GM15510 (cell line): Measurements from ENCODE around the gene RIMKLA.

ENCODE experiments used
- POLR2A ChIP-seq: IDR thresholded peaks from 3 replicates; pipeline ENCODE4 v1.6.1; 2011; ENCODE audit warnings: borderline replicate concordance; ENCODE audit not compliant: insufficient read length; ENCODE audit errors: extremely low read depth

RIMKLA gene, protein sequence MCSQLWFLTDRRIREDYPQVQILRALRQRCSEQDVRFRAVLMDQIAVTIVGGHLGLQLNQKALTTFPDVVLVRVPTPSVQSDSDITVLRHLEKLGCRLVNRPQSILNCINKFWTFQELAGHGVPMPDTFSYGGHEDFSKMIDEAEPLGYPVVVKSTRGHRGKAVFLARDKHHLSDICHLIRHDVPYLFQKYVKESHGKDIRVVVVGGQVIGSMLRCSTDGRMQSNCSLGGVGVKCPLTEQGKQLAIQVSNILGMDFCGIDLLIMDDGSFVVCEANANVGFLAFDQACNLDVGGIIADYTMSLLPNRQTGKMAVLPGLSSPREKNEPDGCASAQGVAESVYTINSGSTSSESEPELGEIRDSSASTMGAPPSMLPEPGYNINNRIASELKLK

GRCh38 chr1:42380586-42381279, at the start of gene RIMKLA:
Gene RIMKLA, plus strand, starts transcription at chr1:42380792. Its CDS starts 143 bp downstream, at chr1:42380935.
- peak; percentile 41 for TF ChIP-seq POLR2A

GRCh38 chr1:42332877-42333276, 47.7 kb upstream of the RIMKLA start:
- TF ChIP-seq POLR2A = no peak

GRCh38 chr1:42333662-42334239, 46.8 kb upstream of the RIMKLA start:
- TF ChIP-seq POLR2A = no peak

DNA sequence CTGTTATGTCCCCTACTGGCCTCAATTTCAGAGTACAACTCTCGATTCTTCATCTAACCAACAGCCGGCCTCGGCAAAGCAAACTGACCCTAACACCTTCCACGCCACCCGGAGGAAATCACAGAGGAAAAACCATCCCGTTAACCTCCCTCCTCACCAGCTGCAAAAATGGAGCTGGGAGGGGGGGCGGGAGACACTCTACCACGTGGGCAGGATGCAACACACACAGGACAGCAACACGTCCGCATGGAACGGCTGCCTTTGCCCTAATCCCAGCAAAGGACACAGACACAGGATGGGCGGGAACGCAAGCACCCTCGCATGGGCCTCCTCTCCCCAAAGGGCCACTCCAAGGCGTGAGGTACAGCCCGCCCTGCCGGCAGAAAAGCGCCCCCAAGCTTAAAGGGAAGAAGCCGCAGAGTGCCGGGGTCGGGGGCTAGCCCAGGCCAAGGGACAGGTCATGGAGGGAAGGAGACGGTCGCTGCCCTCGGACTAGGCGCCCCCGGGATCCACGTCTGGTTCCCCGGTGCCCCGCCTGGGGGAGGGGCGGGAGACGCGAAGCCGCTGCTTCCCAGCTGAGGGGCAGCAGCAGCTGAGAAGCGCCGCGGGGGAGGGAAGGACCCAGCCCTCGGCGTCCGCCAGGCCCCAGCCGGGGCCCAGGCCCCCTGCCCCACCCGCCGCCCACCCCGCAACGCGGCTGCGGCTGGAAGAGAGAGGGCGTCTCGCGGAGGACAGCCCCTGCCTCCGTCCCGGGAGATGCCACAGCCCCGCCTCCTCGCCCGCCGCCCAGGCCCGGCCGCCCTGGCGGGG, 46.1 kb upstream of the RIMKLA start:
- no peak for TF ChIP-seq POLR2A

- peak; percentile 93 for TF ChIP-seq POLR2A
These were observed 45.4 kb upstream of the RIMKLA start, which contains the start of gene FOXJ3 for GRCh38 chr1:42335050-42335808. Gene FOXJ3, minus strand, starts transcription at chr1:42335235. Its CDS starts 24,142 bp downstream, at chr1:42311093.

GRCh38 chr1:42335809-42336518, 44.6 kb upstream of the RIMKLA start:
- TF ChIP-seq POLR2A = no peak

DNA sequence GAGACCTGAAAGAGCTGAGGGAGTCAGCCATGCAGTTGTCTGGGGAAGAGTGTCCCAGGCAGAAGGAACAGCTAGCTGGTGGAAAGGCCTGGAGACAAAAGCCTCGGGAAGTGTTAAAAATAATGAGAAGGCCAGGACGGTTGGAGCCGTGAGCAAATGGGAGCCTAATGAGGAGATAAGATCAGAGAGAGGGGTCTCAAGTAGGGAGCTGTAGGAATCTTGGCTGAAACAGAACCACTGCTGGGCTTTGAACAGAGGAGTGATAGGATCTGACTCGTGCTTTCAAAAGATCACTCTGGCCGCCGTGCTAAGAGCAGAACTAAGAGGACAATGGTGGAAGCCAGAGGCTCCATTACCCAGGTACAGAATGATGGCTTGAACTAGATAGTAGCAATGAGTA, 43.6 kb upstream of the RIMKLA start:
- TF ChIP-seq POLR2A = no peak

DNA sequence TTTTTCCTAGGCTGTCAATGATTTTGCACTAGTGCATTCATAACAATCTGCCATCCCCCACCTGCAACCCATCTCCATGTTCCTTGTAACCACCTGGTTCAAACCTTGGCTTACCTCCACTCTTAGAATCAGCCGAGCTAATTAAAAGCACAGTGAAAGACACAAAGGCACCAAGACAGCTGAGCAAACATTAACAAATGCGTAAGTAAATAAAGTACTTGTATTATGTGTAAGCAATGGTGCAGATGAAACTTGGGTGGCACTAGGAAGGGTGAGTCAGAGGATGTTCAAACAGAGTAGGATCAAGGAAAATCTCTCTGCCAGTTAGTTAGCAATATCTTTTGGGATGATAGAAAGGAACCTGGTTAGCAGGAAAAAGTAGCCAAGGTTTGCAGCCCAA, 40.5 kb upstream of the RIMKLA start:
- no peak for TF ChIP-seq POLR2A

DNA sequence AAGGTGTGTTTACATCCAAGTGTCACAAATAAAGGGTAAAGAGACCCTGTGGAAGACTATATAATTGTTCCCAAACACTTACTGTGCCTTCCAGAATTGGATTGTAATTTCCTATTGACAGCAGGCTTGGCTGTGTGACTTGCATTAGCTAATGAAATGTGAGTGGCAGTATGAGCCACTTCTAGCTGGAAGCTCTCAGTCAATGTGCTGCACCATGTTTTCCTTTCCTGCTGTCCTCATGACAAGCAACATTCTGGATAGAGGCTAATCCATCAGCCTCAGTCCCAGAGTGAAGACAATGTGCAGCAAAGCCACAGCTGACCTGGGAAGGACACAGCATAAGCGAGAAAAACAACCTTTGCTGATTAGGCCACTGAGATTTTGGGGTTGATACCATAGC, 39.7 kb upstream of the RIMKLA start:
- no peak for TF ChIP-seq POLR2A

DNA sequence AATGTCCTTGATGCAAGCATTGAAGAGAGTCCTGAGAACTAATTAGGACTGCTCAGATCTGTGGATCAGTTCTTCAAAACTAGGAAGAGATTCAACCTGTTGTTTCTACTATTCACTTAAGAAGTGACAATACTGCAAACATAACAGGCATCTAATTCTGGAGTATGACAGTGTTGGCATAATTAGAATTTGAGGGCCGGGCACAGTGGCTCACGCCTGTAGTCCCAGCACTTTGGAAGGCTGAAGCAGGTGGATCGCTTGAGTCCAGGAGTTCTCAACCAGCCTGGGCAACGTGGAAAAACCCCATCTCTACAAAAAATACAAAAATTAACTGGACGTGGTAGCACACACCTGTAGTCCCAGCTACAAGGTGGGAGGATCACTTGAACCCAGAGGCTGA, 37.5 kb upstream of the RIMKLA start:
- no peak for TF ChIP-seq POLR2A

DNA sequence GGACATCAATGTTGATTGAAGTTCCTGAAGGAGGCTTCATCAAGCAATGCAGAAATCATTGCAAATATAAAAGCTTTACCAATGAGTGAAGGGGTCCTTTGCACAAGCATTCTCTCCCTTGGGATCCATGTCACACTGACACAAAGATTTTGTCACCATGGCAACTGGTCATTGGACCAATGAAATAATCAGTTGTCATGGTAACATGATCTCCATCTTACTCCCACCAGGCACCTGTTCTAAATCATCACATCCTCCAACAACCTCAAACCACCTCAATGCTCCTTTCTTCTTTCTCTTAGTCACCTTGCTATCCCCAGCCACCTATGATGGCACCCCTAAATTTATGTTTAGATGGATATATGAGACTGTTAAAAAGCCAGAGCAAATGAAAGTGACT, 32.1 kb upstream of the RIMKLA start:
- no peak for TF ChIP-seq POLR2A

DNA sequence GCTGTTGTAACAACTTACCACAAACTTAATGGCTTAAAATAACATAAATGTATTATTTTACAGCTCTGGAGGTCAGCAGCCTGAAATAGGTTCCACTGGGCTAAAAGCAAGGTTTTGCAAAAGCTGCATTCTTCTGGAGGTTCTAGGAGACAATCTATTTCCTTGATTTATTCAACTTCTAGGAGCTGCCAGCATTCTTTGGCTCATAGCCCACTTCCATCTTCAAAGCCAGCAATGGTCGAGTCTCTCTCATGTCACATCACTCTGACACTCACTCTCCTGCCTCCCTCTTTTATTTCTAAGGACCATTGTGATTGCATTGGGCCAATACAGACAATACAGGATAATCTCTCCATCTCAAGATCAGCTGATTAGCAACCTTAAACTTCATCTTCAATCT, 30.5 kb upstream of the RIMKLA start:
- no peak for TF ChIP-seq POLR2A

DNA sequence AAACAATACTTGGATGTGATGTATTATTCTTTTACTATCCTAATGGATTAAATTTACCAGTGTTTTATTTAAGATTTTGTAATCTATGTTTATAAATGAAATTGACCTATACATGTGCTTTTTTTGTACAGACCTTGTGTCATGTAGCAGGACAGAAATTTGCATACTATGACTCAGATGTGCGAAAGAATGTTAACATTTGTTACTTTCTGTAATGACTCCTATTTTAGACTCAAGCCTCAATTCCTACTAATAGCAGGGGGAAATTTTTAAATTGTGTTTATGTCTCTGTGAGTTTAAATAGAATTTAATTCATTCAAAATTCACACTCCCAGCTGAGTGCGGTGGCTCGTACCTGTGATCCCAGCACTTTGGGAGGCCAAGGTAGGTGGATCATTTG, 21.8 kb upstream of the RIMKLA start:
- TF ChIP-seq POLR2A = no peak
